GM18526 (cell line): ENCODE data around the gene MRPS14.

Experiments used
- POLR2A ChIP-seq: IDR thresholded peaks from 3 replicates; pipeline ENCODE4 v1.6.1; 2011; ENCODE audit not compliant: insufficient read length; ENCODE audit errors: extremely low read depth

MRPS14 gene

GRCh38 chr1:174975764-174976163 lies 47.5 kb downstream of the MRPS14 start:
- no peak for TF ChIP-seq POLR2A

GRCh38 chr1:174974711-174975119 lies 48.5 kb downstream of the MRPS14 start:
- no peak for TF ChIP-seq POLR2A

- TF ChIP-seq POLR2A = no peak
Observed at GRCh38 chr1:174971902-174972301, 51.3 kb downstream of the MRPS14 start.

GRCh38 chr1:174971466-174971865 lies 51.8 kb downstream of the MRPS14 start:
- no peak for TF ChIP-seq POLR2A

DNA sequence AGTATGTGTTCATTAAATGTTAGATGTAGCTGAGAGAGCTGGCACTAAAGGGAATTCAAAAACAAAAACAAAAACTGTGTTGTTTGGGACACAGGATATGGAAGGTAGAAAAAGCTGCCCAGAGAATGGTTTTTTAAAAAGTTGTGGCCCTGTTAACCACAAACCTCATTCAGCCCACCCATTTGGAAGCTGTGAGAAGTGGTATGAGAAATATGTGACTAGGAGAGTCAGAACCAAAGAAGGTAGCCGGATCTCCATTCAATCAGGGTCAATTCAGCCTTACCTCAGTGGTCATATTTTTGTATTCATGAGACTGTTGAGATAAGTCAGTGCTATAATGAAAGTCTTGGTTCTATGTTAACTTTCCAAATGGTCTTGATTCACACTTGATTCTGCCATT lies 53.2 kb downstream of the MRPS14 start:
- no peak for TF ChIP-seq POLR2A

DNA sequence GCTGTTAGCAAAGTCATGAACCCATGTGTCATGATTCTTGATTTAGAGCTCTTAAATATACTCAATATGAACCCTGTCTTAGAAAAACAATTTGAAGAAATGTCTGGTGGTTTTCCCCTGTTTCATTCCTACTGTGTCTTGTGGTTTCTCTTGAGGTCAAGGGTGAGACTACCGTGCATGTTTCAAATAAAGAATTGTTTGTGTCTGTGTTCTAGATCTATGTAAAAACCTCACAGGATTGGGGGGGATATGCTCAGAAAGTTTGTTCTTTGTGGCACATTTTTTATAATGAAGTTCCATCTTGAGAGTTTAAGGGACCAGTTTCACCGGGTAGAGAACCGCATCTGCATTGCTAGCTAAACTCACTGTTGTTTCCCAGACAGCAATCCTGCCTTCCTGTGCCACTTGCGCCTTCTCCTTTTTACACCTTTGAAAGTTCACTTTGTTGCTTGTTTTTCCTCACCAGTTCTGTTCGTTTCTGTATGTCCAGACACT lies 54.4 kb downstream of the MRPS14 start:
- no peak for TF ChIP-seq POLR2A

DNA sequence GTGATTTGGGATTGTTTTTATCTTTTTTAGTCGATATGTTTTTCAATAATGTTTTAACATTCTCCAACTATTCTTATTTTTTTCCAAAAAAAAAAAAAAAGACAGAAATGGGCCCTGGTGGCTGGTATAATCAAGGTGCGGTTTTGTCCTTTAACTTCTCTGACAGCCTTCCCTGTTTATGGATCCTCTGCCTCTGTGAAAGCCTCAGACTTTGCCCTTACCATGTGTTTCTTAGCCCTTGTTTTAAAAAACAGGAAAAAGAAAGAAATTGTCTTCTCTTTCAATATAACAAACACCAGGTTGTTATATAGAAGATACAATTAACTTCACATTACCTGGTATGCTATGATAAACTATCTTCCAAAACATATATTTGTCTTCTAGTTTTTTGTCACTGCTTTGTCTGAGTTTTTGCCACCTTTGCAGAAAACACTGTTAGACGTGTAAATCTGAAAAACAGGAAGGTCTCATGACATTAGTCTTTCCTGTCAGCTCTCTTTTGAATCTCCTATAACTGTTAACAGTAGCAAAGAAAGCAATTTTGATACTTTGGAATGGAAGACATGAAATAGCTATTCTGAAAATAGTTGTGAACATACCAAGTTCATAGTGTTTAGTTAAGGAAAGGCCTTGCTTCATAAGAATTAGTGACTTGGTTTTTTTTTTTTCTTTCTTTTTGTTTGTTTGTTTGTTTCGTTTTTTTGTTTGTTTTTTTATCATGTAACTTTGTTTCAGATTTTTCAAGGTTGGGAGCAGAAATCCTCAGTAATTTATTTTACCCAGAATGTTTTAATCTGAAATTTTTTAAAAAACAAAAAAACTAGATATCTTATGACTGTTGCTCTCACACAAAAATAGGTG lies 55.1 kb downstream of the MRPS14 start:
- no peak for TF ChIP-seq POLR2A

DNA sequence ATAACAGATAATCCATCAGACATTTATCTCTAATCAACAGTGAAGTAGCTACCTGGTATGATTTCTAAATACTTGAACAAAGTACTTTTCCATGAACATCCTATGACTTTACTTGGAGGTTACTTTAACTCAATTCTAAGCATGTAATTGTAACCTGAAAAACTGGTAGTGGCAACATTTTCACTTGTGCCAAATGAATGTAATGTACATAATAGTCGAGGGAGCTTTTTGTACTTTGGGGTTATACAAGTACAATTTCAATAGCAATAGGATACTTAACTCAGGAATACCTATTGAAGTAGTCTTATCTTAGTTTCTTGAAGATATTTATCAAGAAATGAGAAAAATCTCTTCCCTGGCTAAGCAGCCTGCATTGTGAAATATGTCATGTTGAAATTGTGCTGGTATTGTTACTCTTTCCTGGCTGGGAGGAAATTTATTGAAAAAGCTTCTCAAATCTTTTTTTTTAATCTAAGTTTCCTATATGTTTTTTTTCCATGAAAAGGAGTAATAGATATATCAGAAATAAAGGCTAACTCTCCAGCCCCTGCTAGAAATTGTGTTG lies 57.1 kb downstream of the MRPS14 start:
- no peak for TF ChIP-seq POLR2A

- TF ChIP-seq POLR2A = no peak
Observed at GRCh38 chr1:174965362-174966007, 57.7 kb downstream of the MRPS14 start.

DNA sequence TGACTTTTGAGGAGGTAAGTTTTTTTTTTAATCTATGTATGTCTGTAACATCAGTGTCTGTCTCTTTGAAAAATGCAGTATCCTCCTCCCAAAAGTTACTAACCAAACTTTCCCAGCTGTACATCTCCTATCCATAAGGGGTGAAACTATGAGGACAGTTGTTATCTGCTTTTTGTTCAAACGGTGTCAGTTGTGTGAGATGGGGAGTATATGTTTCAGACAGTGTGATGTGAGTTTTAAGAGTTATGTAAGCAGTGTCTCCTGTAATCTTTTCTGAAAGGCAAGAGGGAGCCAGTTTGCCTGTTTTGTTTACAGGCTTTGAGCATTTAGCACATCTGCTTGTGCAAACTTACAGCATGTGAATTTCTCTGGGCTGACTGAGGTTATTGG lies 58.3 kb downstream of the MRPS14 start:
- TF ChIP-seq POLR2A = no peak

DNA sequence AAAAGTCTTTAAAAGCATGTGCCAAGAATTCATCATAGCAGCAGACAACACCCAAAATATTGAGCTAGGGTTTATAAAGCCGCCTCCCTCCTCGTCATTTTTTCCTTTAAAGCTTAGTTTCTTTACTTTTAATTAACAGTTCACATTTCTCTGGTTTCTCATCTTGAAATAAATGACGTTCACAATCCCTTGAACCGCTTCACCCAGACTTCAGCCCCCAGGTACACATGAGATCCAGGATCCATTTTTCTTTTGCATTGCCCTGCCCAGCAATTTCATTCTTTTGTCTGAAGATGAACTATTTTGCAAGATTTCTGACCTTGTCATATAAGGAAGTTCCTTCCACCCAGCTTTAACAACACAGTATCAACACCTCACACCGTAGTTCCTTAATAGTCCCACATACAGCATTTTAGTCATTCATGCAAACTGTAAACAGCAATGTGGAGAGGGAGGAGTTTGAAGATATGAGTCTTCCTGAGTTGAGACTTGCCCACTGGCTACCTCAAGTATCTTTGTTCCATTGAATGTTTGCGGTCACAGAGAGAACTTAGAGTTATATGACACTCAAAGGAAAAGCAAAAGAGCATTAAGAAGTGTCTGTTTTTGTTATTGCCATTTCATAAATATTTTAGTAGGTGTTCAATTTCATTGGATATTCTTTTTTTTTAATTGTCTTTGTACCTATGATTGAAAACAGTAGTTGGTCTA lies 58.8 kb downstream of the MRPS14 start:
- TF ChIP-seq POLR2A = no peak

- TF ChIP-seq POLR2A = no peak
Observed at GRCh38 chr1:174963529-174964125, 59.6 kb downstream of the MRPS14 start.
